Stimulated activated CD4-positive, alpha-beta T cell treated with anti-CD3 and anti-CD28 coated beads, Interleukin-12 subunit alpha, Interleukin-12 subunit beta, amount 100 ng/mL, for 48 hours (primary cell): ENCODE measurements around the gene MACROD1.

Experiments used
- DNase-seq, 3 donors: peaks; one replicate each; pipeline ENCODE4 v3.0.0-alpha.2; 2020; ENCODE audit warnings: low read depth in 2 of 3, low spot score in 1 of 3

The MACROD1 gene

GRCh38 chr11:64131683-64132190 lies 34.2 kb downstream of the MACROD1 start:
- DNase-seq: no peak

- DNase-seq: no peak
Observed at GRCh38 chr11:64130618-64131017, 35.3 kb downstream of the MACROD1 start.

- no peak for DNase-seq
Observed at GRCh38 chr11:64129403-64129802, 36.5 kb downstream of the MACROD1 start.

- no peak for DNase-seq
Observed at GRCh38 chr11:64128255-64129006, 37.5 kb downstream of the MACROD1 start.

GRCh38 chr11:64127267-64128072 lies 38.4 kb downstream of the MACROD1 start:
- no peak for DNase-seq

- DNase-seq: no peak
Observed at GRCh38 chr11:64126796-64127195, 39.1 kb downstream of the MACROD1 start.

GRCh38 chr11:64126371-64126770 lies 39.5 kb downstream of the MACROD1 start:
- DNase-seq: no peak

GRCh38 chr11:64125676-64126075 lies 40.2 kb downstream of the MACROD1 start:
- DNase-seq: no peak

- DNase-seq: no peak
Observed at GRCh38 chr11:64124147-64124546, 41.8 kb downstream of the MACROD1 start.

- no peak for DNase-seq
Observed at GRCh38 chr11:64123679-64124078, 42.2 kb downstream of the MACROD1 start.

- DNase-seq: no peak
Observed at GRCh38 chr11:64122411-64123410, 43.2 kb downstream of the MACROD1 start.

GRCh38 chr11:64121663-64122410 lies 44.1 kb downstream of the MACROD1 start:
- DNase-seq: no peak

- no peak for DNase-seq
Observed at GRCh38 chr11:64120951-64121569, 44.9 kb downstream of the MACROD1 start.

GRCh38 chr11:64119700-64120099 lies 46.2 kb downstream of the MACROD1 start:
- DNase-seq: no peak

- DNase-seq: no peak
Observed at GRCh38 chr11:64118876-64119665, 46.8 kb downstream of the MACROD1 start.

GRCh38 chr11:64117763-64118459 lies 48.0 kb downstream of the MACROD1 start:
- DNase-seq: no peak

- no peak for DNase-seq
Observed at GRCh38 chr11:64115531-64116522, 50.1 kb downstream of the MACROD1 start.
